PC-3 (cell line): ENCODE results near the gene KRTAP4-12. TPM values are rescaled to one million over a fixed set of nuclear protein-coding genes. Genes with fewer than 3 reads are reported as not detected.
"Not testable (repeated sequence)": the region's sequence is repeated elsewhere in the genome, so short reads cannot be mapped to it uniquely, and the experiment has no call there.

Experiments used
- ATAC-seq: fragments of 200-7000 bp; cut with Tn5 transposase; 2 replicates; pipeline ENCODE4 v1.9.1; 2020; ENCODE audit warnings: mild to moderate bottlenecking, moderate library complexity
- BruUV-seq: library from RNA; stranded (reverse); fragments of 400-500 nt; replicated peaks from 2 replicates; lab custom pipeline; 2021; lab: Mats Ljungman, UMichigan
- CTCF ChIA-PET: fragments of 300-600 bp; sonication (Branson Sonifier 250); formaldehyde crosslinking; loops from one replicate; lab custom pipeline; 2022; ENCODE audit warnings: antibody characterized with exemption; lab: Charles Lee
- POLR2A ChIA-PET: fragments of 300-600 bp; sonication (Branson Sonifier 250); formaldehyde crosslinking; loops from one replicate; lab custom pipeline; 2022; ENCODE audit warnings: antibody characterized with exemption; ENCODE audit not compliant: unreplicated experiment; lab: Charles Lee
- DNase-seq: peaks from one replicate; pipeline ENCODE4 v3.0.0-alpha.2; 2015
- H2AFZ ChIP-seq: fragments of 300-600 bp; sonication (generic); 2 replicates; pipeline ENCODE4 v1.6.0; 2016; ENCODE audit warnings: antibody characterized with exemption, low read length
- H3F3A ChIP-seq: fragments of 300-600 bp; sonication (generic); one replicate; pipeline ENCODE4 v1.6.0; 2017; ENCODE audit warnings: antibody characterized with exemption, low read length, control low read depth, mild to moderate bottlenecking; ENCODE audit not compliant: unreplicated experiment
- H3K27ac ChIP-seq: fragments of 300-600 bp; sonication (generic); 2 replicates; pipeline ENCODE4 v1.5.1; 2016; ENCODE audit warnings: mild to moderate bottlenecking, low read length
- H3K27me3 ChIP-seq: fragments of 300-600 bp; sonication (generic); 2 replicates; pipeline ENCODE4 v1.6.1; 2016; ENCODE audit warnings: low read length, mixed read lengths
- H3K36me3 ChIP-seq: fragments of 300-600 bp; sonication (generic); 2 replicates; pipeline ENCODE4 v1.6.1; 2016; ENCODE audit warnings: low read depth, mixed run types, low read length, mixed read lengths
- H3K4me1 ChIP-seq: fragments of 300-600 bp; sonication (generic); 2 replicates; pipeline ENCODE4 v1.5.1; 2016; ENCODE audit warnings: low read length; ENCODE audit not compliant: insufficient read depth
- H3K4me2 ChIP-seq: fragments of 300-600 bp; sonication (generic); 2 replicates; pipeline ENCODE4 v1.6.0; 2016; ENCODE audit warnings: low read length
- H3K4me3 ChIP-seq: fragments of 300-600 bp; sonication (generic); 2 replicates; pipeline ENCODE4 v1.5.1; 2016; ENCODE audit warnings: mild to moderate bottlenecking, low read length, mixed read lengths
- H3K79me2 ChIP-seq: fragments of 300-600 bp; sonication (generic); 2 replicates; pipeline ENCODE4 v1.6.1; 2017; ENCODE audit warnings: low read length, mixed read lengths
- H3K9ac ChIP-seq: fragments of 300-600 bp; sonication (generic); 2 replicates; pipeline ENCODE4 v1.6.0; 2016; ENCODE audit warnings: mild to moderate bottlenecking, low read length
- H3K9me2 ChIP-seq: fragments of 300-600 bp; sonication (generic); replicated peaks from 2 replicates; pipeline ENCODE4 v1.6.1; 2016; ENCODE audit warnings: mixed run types, low read length, mixed read lengths
- H3K9me3 ChIP-seq: fragments of 300-600 bp; sonication (generic); 2 replicates; pipeline ENCODE4 v1.6.1; 2016; ENCODE audit warnings: low read length, mixed read lengths
- H4K20me1 ChIP-seq: fragments of 300-600 bp; sonication (generic); 2 replicates; pipeline ENCODE4 v1.6.1; 2016; ENCODE audit warnings: low read length, mixed read lengths
- CTCF ChIP-seq: fragments of 300-600 bp; sonication (generic); conservative IDR thresholded peaks from 2 replicates; pipeline ENCODE4 v1.5.1; 2017; ENCODE audit warnings: antibody characterized with exemption, low read depth, mild to moderate bottlenecking, low read length
- EZH2 ChIP-seq: fragments of 300-600 bp; sonication (generic); IDR thresholded peaks from one replicate; pipeline ENCODE4 v1.6.1; 2017; ENCODE audit warnings: antibody characterized with exemption, mild to moderate bottlenecking, low read length; ENCODE audit not compliant: unreplicated experiment
- EZH2phosphoT487 ChIP-seq: fragments of 300-600 bp; sonication (generic); IDR thresholded peaks from 2 replicates; pipeline ENCODE4 v1.6.1; 2018; ENCODE audit warnings: mild to moderate bottlenecking, antibody characterized with exemption, low read length, borderline replicate concordance
- intact Hi-C: fragments of 100-400 bp; cut with micrococcal nuclease; formaldehyde crosslinking; loops from 2 replicates; pipeline ENCODE4 v1.9.0; 2023
- total RNA-seq: library from RNA; depleted of rRNA; stranded (reverse); fragments of >200 nt; gene quantifications from 2 replicates; pipeline ENCODE4 v1.2.3, GENCODE V29; 2014

KRTAP4-12 gene
- total RNA-seq, 1 experiment from 2014 or later, result not detected

GRCh38 chr17:41098481-41098880 is 25.5 kb downstream of the KRTAP4-12 start:
- peaks cover 33% of the 10 kb centered on the region for H3K4me1 ChIP-seq
- BruUV-seq, result no TSS peak
- ATAC-seq, result peak; percentile 16; the same call in 1 of the 2 replicates
- ChIA-PET POLR2A (no interaction called here), CTCF (no interaction called here)
- H3F3A ChIP-seq, result no peaks in the 10 kb centered on the region
- H4K20me1 ChIP-seq, result no peaks in the 10 kb centered on the region
- DNase-seq, result peak; percentile 57
- no peaks in the 10 kb centered on the region for H3K27me3 ChIP-seq
- H3K9me2 ChIP-seq, result no peaks in the 10 kb centered on the region
- TF ChIP-seq CTCF, result no peak
- no peak for TF ChIP-seq EZH2phosphoT487
- no peak for TF ChIP-seq EZH2
- no peaks in the 10 kb centered on the region for H3K36me3 ChIP-seq
- intact Hi-C loops, result no loop called here
- no peak overlapping the region for H3K9ac ChIP-seq
- H3K4me2 ChIP-seq, result peak overlapping the region; percentile 44
- peak overlapping the region; percentile 49 for H3K27ac ChIP-seq
- no peaks in the 10 kb centered on the region for H3K9me3 ChIP-seq
- H3K4me3 ChIP-seq, result no peak overlapping the region
- peak overlapping the region; percentile 65; the same call in 1 of the 2 replicates for H2AFZ ChIP-seq
- H3K79me2 ChIP-seq, result 0 out of 2 replicates have a peak, but pooled peaks cover 5% of the 10 kb centered on the region

GRCh38 chr17:41098042-41098441 is 25.9 kb downstream of the KRTAP4-12 start, which contains the start of gene KRTAP4-8:
Gene KRTAP4-8 (minus strand): TSS chr17:41098142. CDS start chr17:41098084, 58 bp downstream.
- Histone ChIP-seq H3K27ac (peak within 1 kb of the TSS; percentile 49), H3K36me3 (no peaks in the 10 kb centered on the region), H2AFZ (peak within 1 kb of the TSS; percentile 65; the same call in 1 of the 2 replicates), H3K9me3 (no peaks in the 10 kb centered on the region), H3K4me2 (peak within 1 kb of the TSS; percentile 44), H3K9me2 (no peaks in the 10 kb centered on the region), H3K4me1 (peaks cover 31% of the 10 kb centered on the region), H3K9ac (no peak within 1 kb of the TSS), H3K79me2 (0 out of 2 replicates have a peak, but pooled peaks cover 5% of the 10 kb centered on the region), H4K20me1 (no peaks in the 10 kb centered on the region), H3F3A (no peaks in the 10 kb centered on the region), H3K27me3 (no peaks in the 10 kb centered on the region), H3K4me3 (no peak within 1 kb of the TSS)
- no peak for ATAC-seq
- intact Hi-C loops, result no loop called here
- CTCF ChIA-PET, result no interaction called here
- no peak for TF ChIP-seq EZH2phosphoT487
- no peak for TF ChIP-seq EZH2
- TF ChIP-seq CTCF, result no peak
- POLR2A ChIA-PET, result no interaction called here
- no TSS peak for BruUV-seq
- no peak for DNase-seq

GRCh38 chr17:41096055-41096454 is 27.9 kb downstream of the KRTAP4-12 start:
- Histone ChIP-seq H2AFZ (no peak overlapping the region), H3K27me3 (no peaks in the 10 kb centered on the region), H3K9me3 (no peaks in the 10 kb centered on the region), H3K9ac (no peak overlapping the region), H3K4me3 (no peak overlapping the region), H3K9me2 (no peaks in the 10 kb centered on the region), H3K27ac (no peak overlapping the region), H3K4me1 (peaks cover 27% of the 10 kb centered on the region), H4K20me1 (no peaks in the 10 kb centered on the region), H3K4me2 (no peak overlapping the region), H3K79me2 (no peaks in the 10 kb centered on the region), H3K36me3 (no peaks in the 10 kb centered on the region; the same call in 1 of the 2 replicates), H3F3A (no peaks in the 10 kb centered on the region)
- CTCF ChIA-PET, result no interaction called here
- no TSS peak for BruUV-seq
- ATAC-seq, result no peak
- intact Hi-C loops, result no loop called here
- TF ChIP-seq EZH2phosphoT487 (no peak), CTCF (no peak), EZH2 (no peak)
- no peak for DNase-seq
- POLR2A ChIA-PET, result no interaction called here

- BruUV-seq, H3K27ac ChIP-seq: not testable (repeated sequence)
Measured at GRCh38 chr17:41088760-41089352, 35.1 kb downstream of the KRTAP4-12 start.

More at GRCh38 chr17:41088760-41089352, 35.1 kb downstream of the KRTAP4-12 start:
- H2AFZ ChIP-seq, H3K4me2 ChIP-seq, DNase-seq, H3K9me3 ChIP-seq, H3K9ac ChIP-seq, H3K4me1 ChIP-seq, intact Hi-C loops, H3K9me2 ChIP-seq, H3K36me3 ChIP-seq, H4K20me1 ChIP-seq, ATAC-seq, H3F3A ChIP-seq, CTCF ChIA-PET, H3K79me2 ChIP-seq, H3K4me3 ChIP-seq, H3K27me3 ChIP-seq, POLR2A ChIA-PET: not testable (repeated sequence)
